H9 (cell line): ENCODE measurements around the gene PUDP. TPM values are rescaled to one million over a fixed set of nuclear protein-coding genes. Genes with fewer than 3 reads are reported as not detected.

Source experiments
- DNase-seq: peaks from one replicate; pipeline ENCODE4 v3.0.0-alpha.2; 2017
- H2AFZ ChIP-seq: one replicate; pipeline ENCODE4 v1.6.1; 2013; ENCODE audit warnings: mild to moderate bottlenecking, low read length, control low read depth, moderate library complexity
- H2AK5ac ChIP-seq: 2 replicates; pipeline ENCODE4 v1.6.1; 2013; ENCODE audit warnings: low read length, control low read depth, mixed read lengths; ENCODE audit not compliant: insufficient read length
- H2BK120ac ChIP-seq: one replicate; pipeline ENCODE4 v1.6.1; 2013; ENCODE audit warnings: low read depth, mild to moderate bottlenecking, low read length, control low read depth, inconsistent platforms; ENCODE audit not compliant: poor library complexity, severe bottlenecking
- H2BK12ac ChIP-seq: 2 replicates; pipeline ENCODE4 v1.6.1; 2013; ENCODE audit warnings: low read length, control low read depth, mixed read lengths, low read depth; ENCODE audit not compliant: insufficient read length
- H2BK15ac ChIP-seq: 2 replicates; pipeline ENCODE4 v1.6.1; 2013; ENCODE audit warnings: low read depth, low read length, control low read depth
- H2BK20ac ChIP-seq: one replicate; pipeline ENCODE4 v1.6.1; 2013; ENCODE audit warnings: low read depth, mild to moderate bottlenecking, low read length, control low read depth, inconsistent platforms; ENCODE audit not compliant: poor library complexity, severe bottlenecking
- H2BK5ac ChIP-seq: 2 replicates; pipeline ENCODE4 v1.6.1; 2013; ENCODE audit warnings: low read length, control low read depth, mixed read lengths; ENCODE audit not compliant: insufficient read length
- H3K14ac ChIP-seq: 2 replicates; pipeline ENCODE4 v1.6.1; 2013; ENCODE audit warnings: low read length, control low read depth; ENCODE audit not compliant: insufficient read depth
- H3K18ac ChIP-seq: 2 replicates; pipeline ENCODE4 v1.6.1; 2013; ENCODE audit warnings: low read depth, mild to moderate bottlenecking, mixed read lengths, low read length, control low read depth; ENCODE audit not compliant: insufficient read length
- H3K23ac ChIP-seq: 2 replicates; pipeline ENCODE4 v1.6.1; 2013; ENCODE audit warnings: low read length, control low read depth, mixed read lengths, low read depth; ENCODE audit not compliant: insufficient read length
- H3K23me2 ChIP-seq: 2 replicates; pipeline ENCODE4 v1.6.1; 2013; ENCODE audit warnings: low read depth, mild to moderate bottlenecking, mixed read lengths, low read length, control low read depth; ENCODE audit not compliant: insufficient read length, poor library complexity, severe bottlenecking
- H3K27ac ChIP-seq: 2 replicates; pipeline ENCODE4 v1.5.1; 2013; ENCODE audit warnings: low read length, control low read depth, mixed read lengths, low read depth; ENCODE audit not compliant: insufficient read length
- H3K27me3 ChIP-seq: 2 replicates; pipeline ENCODE4 v1.6.1; 2013; ENCODE audit warnings: low read length, control low read depth, inconsistent platforms; ENCODE audit not compliant: insufficient read depth
- H3K4ac ChIP-seq: 2 replicates; pipeline ENCODE4 v1.6.1; 2013; ENCODE audit warnings: low read depth, mild to moderate bottlenecking, control low read depth, inconsistent platforms, low read length, moderate library complexity
- H3K4me1 ChIP-seq: 2 replicates; pipeline ENCODE4 v1.6.1; 2013; ENCODE audit warnings: low read length, control low read depth, inconsistent platforms; ENCODE audit not compliant: insufficient read depth
- H3K4me2 ChIP-seq: 2 replicates; pipeline ENCODE4 v1.6.1; 2013; ENCODE audit warnings: low read length, control low read depth, mixed read lengths; ENCODE audit not compliant: insufficient read length, insufficient read depth
- H3K56ac ChIP-seq: 2 replicates; pipeline ENCODE4 v1.6.1; 2013; ENCODE audit warnings: low read depth, mild to moderate bottlenecking, mixed read lengths, low read length, control low read depth; ENCODE audit not compliant: insufficient read length
- H3K79me1 ChIP-seq: 2 replicates; pipeline ENCODE4 v1.6.1; 2013; ENCODE audit warnings: low read depth, mild to moderate bottlenecking, moderate library complexity, low read length, control low read depth, inconsistent platforms; ENCODE audit not compliant: insufficient read depth, poor library complexity, severe bottlenecking
- H3K79me2 ChIP-seq: 2 replicates; pipeline ENCODE4 v1.6.1; 2013; ENCODE audit warnings: low read length, control low read depth, inconsistent platforms; ENCODE audit not compliant: insufficient read depth
- H3K9ac ChIP-seq: 2 replicates; pipeline ENCODE4 v1.6.1; 2013; ENCODE audit warnings: low read length, control low read depth, mixed read lengths; ENCODE audit not compliant: insufficient read length; ENCODE audit errors: extremely low read depth
- H3K9me3 ChIP-seq: one replicate; pipeline ENCODE4 v1.6.1; 2013; ENCODE audit warnings: low read depth, low read length, inconsistent platforms; ENCODE audit not compliant: control insufficient read depth
- H3T11ph ChIP-seq: one replicate; pipeline ENCODE4 v1.6.1; 2013; ENCODE audit warnings: mild to moderate bottlenecking, low read length, control low read depth, inconsistent platforms
- H4K20me1 ChIP-seq: one replicate; pipeline ENCODE4 v1.6.1; 2013; ENCODE audit not compliant: control insufficient read depth, insufficient read length, insufficient read depth
- H4K5ac ChIP-seq: 2 replicates; pipeline ENCODE4 v1.6.1; 2013; ENCODE audit warnings: low read depth, mild to moderate bottlenecking, mixed read lengths, low read length, control low read depth; ENCODE audit not compliant: insufficient read length
- H4K8ac ChIP-seq: replicated peaks from 2 replicates; pipeline ENCODE4 v1.6.1; 2013; ENCODE audit warnings: low read length, control low read depth, mixed read lengths, low read depth; ENCODE audit not compliant: insufficient read length
- H4K91ac ChIP-seq: 2 replicates; pipeline ENCODE4 v1.6.1; 2013; ENCODE audit warnings: low read depth, mild to moderate bottlenecking, moderate library complexity, mixed read lengths, low read length, control low read depth; ENCODE audit not compliant: insufficient read length
- H3K27ac Mint-ChIP-seq, 3 experiments: 2 replicates in 2 of 3; 3 replicates in 1 of 3; pipeline ENCODE4 v1.8.0; 2020 to 2021; ENCODE audit warnings: mixed read lengths in 3 of 3, mild to moderate bottlenecking in 1 of 3, moderate library complexity in 1 of 3
- H3K27me3 Mint-ChIP-seq: 2 replicates; pipeline ENCODE4 v1.8.0; 2021; ENCODE audit warnings: low read depth, mild to moderate bottlenecking, moderate library complexity, mixed read lengths
- H3K36me3 Mint-ChIP-seq, 3 experiments: 2 replicates in 2 of 3; 3 replicates in 1 of 3; pipeline ENCODE4 v1.8.0; 2020 to 2021; ENCODE audit warnings: low read depth in 3 of 3, mixed read lengths in 3 of 3; ENCODE audit not compliant: insufficient read depth in 1 of 3
- H3K4me1 Mint-ChIP-seq, 2 experiments: 2 replicates each; pipeline ENCODE4 v1.8.0; 2020; ENCODE audit warnings: mixed read lengths in 2 of 2
- H3K4me3 Mint-ChIP-seq, 2 experiments: 2 replicates in 1 of 2; 3 replicates in 1 of 2; pipeline ENCODE4 v1.8.0; 2020 to 2021; ENCODE audit warnings: mild to moderate bottlenecking in 2 of 2, mixed read lengths in 2 of 2, moderate library complexity in 1 of 2
- H3K9me3 Mint-ChIP-seq, 2 experiments: 2 replicates in 1 of 2; 3 replicates in 1 of 2; pipeline ENCODE4 v1.8.0; 2020; ENCODE audit warnings: mild to moderate bottlenecking in 2 of 2, mixed read lengths in 2 of 2, moderate library complexity in 1 of 2
- CTCF ChIP-seq: fragments of 200-600 bp; sonication (generic); conservative IDR thresholded peaks from 3 replicates; pipeline ENCODE4 v1.8.0; 2021; ENCODE audit warnings: antibody characterized with exemption, mild to moderate bottlenecking
- WGBS: extraction: QIAGEN DNeasy Blood & Tissue Kit; methylation state at CpG from one replicate; pipeline ENCODE4 v1.1.7; 2013; ENCODE audit warnings: missing lambda C conversion rate, low lambda C conversion rate, mixed read lengths; ENCODE audit not compliant: insufficient read length; ENCODE audit errors: extremely low coverage; 5-methylcytosine and 5-hydroxymethylcytosine counted together
- total RNA-seq: library from RNA; stranded (reverse); gene quantifications from 2 replicates; pipeline ENCODE4 v1.2.1, GENCODE V29; 2021

PUDP gene
- total RNA-seq, 1 experiment from 2014 or later, result 46.3 TPM

- Histone ChIP-seq H3K9ac (no peak overlapping the region), H3T11ph (no peak overlapping the region), H2AK5ac (no peak overlapping the region), H3K4ac (no peak overlapping the region), H3K4me1 (no peaks in the 10 kb centered on the region), H4K20me1 (no peaks in the 10 kb centered on the region), H2BK15ac (no peak overlapping the region), H2BK5ac (no peak overlapping the region), H3K9me3 (peaks cover 10% of the 10 kb centered on the region), H4K91ac (no peak overlapping the region), H3K27me3 (no peaks in the 10 kb centered on the region), H3K27ac (no peak overlapping the region), H4K8ac (no peak overlapping the region), H3K23ac (no peak overlapping the region), H2BK120ac (no peak overlapping the region), H2BK12ac (no peak overlapping the region), H3K79me1 (no peaks in the 10 kb centered on the region), H4K5ac (no peak overlapping the region), H3K4me2 (no peak overlapping the region), H3K56ac (no peak overlapping the region), H3K18ac (no peak overlapping the region), H3K23me2 (no peaks in the 10 kb centered on the region), H2BK20ac (no peak overlapping the region), H3K14ac (no peak overlapping the region; the same call in 1 of the 2 replicates), H2AFZ (no peak overlapping the region), H3K79me2 (no peaks in the 10 kb centered on the region)
- no CpG with 5 or more reads among the region's 1 CpG for WGBS
- Mint-ChIP-seq H3K9me3 (peaks cover 12% of the 10 kb centered on the region in 2 experiments), H3K4me1 (peaks cover 11 to 13% of the 10 kb centered on the region in 2 experiments), H3K4me3 (no peak overlapping the region), H3K36me3 (peaks cover 24 to 29% (median 28%) of the 10 kb centered on the region in 3 experiments), H3K27me3 (no peaks in the 10 kb centered on the region), H3K27ac (peak overlapping the region in 1 of 3 experiments; percentile 21; a peak in 1 of 7 replicates)
- DNase-seq, result no peak
- no peak for TF ChIP-seq CTCF
Observed at GRCh38 chrX:7062276-7062675, 85.7 kb downstream of the PUDP start.
